Skeletal muscle tissue (tissue), 4 donors: Measurements from ENCODE around the gene RND3. TPM values are rescaled to one million over a fixed set of nuclear protein-coding genes. Genes with fewer than 3 reads are reported as not detected.

ENCODE experiments used
- H3K27ac ChIP-seq: one replicate; pipeline ENCODE4 v1.7.0; 2013; ENCODE audit warnings: mild to moderate bottlenecking, low read depth, low read length, inconsistent platforms
- H3K27me3 ChIP-seq, 3 donors: one replicate each; pipeline ENCODE4 v1.7.0; 2013; ENCODE audit warnings: low read length in 3 of 3; ENCODE audit not compliant: control insufficient read depth in 3 of 3, insufficient read depth in 3 of 3
- H3K36me3 ChIP-seq, 3 donors: one replicate each; pipeline ENCODE4 v1.7.0; 2013; ENCODE audit warnings: low read length in 3 of 3; ENCODE audit not compliant: control insufficient read depth in 3 of 3, insufficient read depth in 3 of 3
- H3K4me1 ChIP-seq, 3 donors: one replicate each; pipeline ENCODE4 v1.7.0; 2013; ENCODE audit warnings: low read length in 3 of 3, mild to moderate bottlenecking in 3 of 3; ENCODE audit not compliant: control insufficient read depth in 3 of 3, insufficient read depth in 3 of 3
- H3K4me3 ChIP-seq, 3 donors: one replicate each; pipeline ENCODE4 v1.7.0; 2013; ENCODE audit warnings: low read length in 3 of 3
- H3K9ac ChIP-seq, 3 donors: one replicate each; pipeline ENCODE4 v1.7.0; 2013; ENCODE audit warnings: low read length in 3 of 3, mild to moderate bottlenecking in 3 of 3, moderate library complexity in 2 of 3, low read depth in 1 of 3
- H3K9me3 ChIP-seq, 3 donors: one replicate each; pipeline ENCODE4 v1.7.0; 2013; ENCODE audit warnings: low read length in 3 of 3; ENCODE audit not compliant: control insufficient read depth in 3 of 3
- total RNA-seq: library from RNA; depleted of rRNA; stranded (reverse); fragments of >200 nt; gene quantifications from one replicate; pipeline ENCODE4 v1.2.3, GENCODE V29; 2014
- donor health status: Osteomylitis.

RND3 gene
- total RNA-seq, 1 donor from 2014 or later, result 44.4 TPM

DNA sequence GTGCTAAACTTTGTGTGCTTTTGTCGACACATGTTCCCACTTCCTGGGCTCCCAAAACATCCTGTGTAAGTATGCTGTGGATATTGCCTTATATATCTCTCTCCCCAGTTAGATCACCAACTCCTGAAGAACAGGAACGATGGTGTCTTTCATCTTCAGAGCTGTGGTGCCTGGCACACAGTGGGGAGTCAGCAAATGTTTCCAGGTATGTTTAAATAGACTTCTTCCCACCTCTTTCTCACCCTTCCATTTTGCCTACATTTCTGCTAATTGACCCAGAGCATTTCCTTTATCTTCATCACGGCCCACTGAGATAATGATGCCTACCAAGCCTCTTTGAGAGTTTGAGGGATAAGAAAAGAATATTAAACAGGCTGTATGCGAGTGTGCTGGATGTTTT lies 60.7 kb downstream of the RND3 start:
- Histone ChIP-seq H3K9me3 (no peaks in the 10 kb centered on the region), H3K9ac (no peak overlapping the region), H3K4me3 (no peak overlapping the region), H3K36me3 (no peaks in the 10 kb centered on the region), H3K27me3 (no peaks in the 10 kb centered on the region), H3K4me1 (no peaks in the 10 kb centered on the region), H3K27ac (no peak overlapping the region)

DNA sequence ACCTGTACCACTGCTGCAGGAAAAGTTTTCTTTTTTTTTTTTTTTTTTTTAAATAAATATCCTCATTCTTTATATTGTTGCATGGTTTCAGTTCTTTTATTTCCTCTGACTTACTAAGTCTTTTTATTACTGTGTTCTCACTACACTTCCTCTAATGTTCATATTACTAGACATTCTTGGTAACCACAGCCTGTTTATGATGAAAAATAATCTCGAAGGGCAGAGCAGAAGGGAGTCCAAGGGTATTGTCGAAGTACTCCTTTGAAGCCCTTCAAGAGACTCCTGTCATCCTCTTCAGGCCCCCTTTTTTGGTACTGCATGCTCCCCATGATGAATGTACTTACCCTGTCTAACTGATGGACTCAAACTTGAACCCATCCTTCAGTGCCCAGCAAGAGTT lies 61.2 kb downstream of the RND3 start:
- Histone ChIP-seq H3K9me3 (no peaks in the 10 kb centered on the region), H3K27me3 (no peaks in the 10 kb centered on the region), H3K4me1 (no peaks in the 10 kb centered on the region), H3K4me3 (no peak overlapping the region), H3K9ac (no peak overlapping the region), H3K27ac (no peak overlapping the region), H3K36me3 (no peaks in the 10 kb centered on the region)

DNA sequence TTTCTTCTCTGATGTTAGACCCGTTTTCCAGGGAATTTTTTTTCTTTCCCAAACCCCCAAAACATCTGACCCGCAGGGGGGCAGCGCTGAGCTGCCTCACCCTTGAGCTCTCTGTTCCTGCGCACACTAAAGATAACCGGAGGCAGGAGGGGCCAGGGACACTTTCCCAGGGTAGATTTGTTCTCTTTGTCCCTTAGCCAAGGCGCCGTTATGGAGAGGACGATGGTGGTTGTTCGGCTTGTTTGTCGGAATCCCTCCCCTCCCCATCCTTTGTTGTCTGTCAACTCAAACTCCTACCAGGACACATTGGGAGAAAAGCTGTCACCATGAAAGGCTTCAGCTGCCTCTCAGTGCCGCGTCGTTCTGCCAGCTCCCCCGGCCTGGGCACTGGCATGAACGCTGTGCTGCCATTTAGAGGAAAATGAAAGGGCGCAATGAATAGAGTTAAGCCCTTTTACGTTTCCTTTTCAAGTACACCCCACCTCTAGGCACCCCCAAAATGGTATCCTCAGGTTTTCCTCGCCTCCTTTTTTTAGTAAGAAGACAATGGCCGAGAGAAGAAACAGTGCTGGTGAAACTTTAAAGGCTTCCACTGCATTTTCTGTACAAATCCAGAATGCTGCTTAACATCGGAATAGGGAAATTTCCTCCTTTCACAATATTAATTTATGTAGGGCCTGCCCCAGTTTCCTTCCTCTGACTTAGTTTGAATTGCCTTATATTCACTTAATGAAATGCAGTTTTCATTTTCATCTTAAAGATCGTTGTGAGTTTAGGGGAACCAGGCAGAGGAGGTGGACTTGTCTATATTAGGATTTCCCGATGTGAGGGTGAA lies 62.1 kb downstream of the RND3 start:
- no peaks in the 10 kb centered on the region for H3K27me3 ChIP-seq
- no peak overlapping the region for H3K4me3 ChIP-seq
- no peak overlapping the region for H3K27ac ChIP-seq
- H3K9ac ChIP-seq, result no peak overlapping the region
- H3K36me3 ChIP-seq, result no peaks in the 10 kb centered on the region
- H3K4me1 ChIP-seq, result no peaks in the 10 kb centered on the region
- no peaks in the 10 kb centered on the region for H3K9me3 ChIP-seq

DNA sequence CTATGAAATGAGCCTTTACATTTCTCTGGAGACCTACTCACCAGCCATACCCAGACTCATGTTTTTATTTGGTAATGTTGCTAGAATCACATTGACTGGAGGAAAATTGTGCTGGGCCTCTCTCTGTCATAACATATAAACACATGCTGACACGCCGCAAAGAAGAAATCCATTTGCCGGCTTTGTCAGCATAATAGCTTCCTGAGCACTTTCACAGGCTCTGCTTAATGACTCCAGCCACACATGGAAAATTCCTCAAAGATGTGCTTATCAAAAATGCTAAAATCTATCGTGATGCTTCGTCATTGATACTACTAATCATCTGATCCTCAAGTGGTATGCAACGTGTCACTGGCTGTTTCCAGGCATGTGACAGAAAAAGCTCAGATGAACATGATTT lies 63.1 kb downstream of the RND3 start:
- Histone ChIP-seq H3K4me1 (no peaks in the 10 kb centered on the region), H3K27ac (no peak overlapping the region), H3K9me3 (no peaks in the 10 kb centered on the region), H3K27me3 (no peaks in the 10 kb centered on the region), H3K36me3 (no peaks in the 10 kb centered on the region), H3K9ac (no peak overlapping the region), H3K4me3 (no peak overlapping the region)

DNA sequence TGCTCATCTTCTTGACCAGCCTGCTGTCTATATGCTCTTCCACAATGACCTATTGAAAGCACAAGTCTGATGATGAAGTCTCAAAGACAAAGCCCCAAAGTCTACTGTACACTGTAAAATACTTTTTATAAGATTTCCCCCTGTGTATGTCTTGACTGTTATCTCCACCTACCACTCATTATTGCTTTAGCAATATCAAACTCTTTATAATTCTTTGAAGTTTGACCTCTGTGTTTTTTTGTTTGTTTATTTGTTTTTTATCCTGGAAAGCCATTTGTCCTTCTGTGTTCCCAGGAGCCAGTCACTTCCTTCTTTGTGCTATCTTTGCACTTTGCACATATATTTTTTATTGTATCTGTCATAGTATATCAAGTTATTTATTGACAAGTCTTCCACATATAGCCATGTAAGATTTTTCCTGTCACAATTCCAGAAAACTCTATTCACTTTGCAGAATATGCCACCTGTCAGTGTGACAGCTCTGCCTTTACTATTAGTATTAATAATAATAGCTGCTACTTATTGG lies 66.3 kb downstream of the RND3 start:
- Histone ChIP-seq H3K27me3 (no peaks in the 10 kb centered on the region), H3K27ac (no peak overlapping the region), H3K9ac (no peak overlapping the region), H3K36me3 (no peaks in the 10 kb centered on the region), H3K4me1 (no peaks in the 10 kb centered on the region), H3K9me3 (no peaks in the 10 kb centered on the region), H3K4me3 (no peak overlapping the region)

DNA sequence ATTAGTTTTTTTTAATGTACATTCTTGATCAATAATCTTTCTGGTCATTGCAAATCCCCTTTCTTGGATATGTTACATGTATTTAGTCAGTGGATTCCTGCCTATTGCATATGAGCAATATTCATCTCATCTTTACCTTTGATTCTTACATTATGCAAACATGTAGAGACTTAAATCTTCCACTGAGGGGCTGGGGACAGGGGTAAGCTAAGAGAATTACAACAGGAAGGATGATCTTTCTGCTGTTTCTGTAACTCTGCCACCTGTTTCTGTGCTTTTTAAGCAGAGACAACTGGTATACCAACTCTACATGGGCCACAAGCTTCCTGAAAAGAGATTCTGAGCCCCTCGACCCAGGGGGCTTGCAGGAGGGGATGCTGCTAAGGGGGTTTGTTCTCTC lies 68.6 kb downstream of the RND3 start:
- no peaks in the 10 kb centered on the region for H3K9me3 ChIP-seq
- H3K9ac ChIP-seq, result no peak overlapping the region
- no peaks in the 10 kb centered on the region for H3K36me3 ChIP-seq
- H3K4me1 ChIP-seq, result no peaks in the 10 kb centered on the region
- no peak overlapping the region for H3K4me3 ChIP-seq
- H3K27me3 ChIP-seq, result no peaks in the 10 kb centered on the region
- no peak overlapping the region for H3K27ac ChIP-seq
